Measurements from ENCODE around the gene RABGEF1.
"Not testable (repeated sequence)": the region's sequence is repeated elsewhere in the genome, so short reads cannot be mapped to it uniquely, and the experiment has no call there.

RABGEF1 gene

DNA sequence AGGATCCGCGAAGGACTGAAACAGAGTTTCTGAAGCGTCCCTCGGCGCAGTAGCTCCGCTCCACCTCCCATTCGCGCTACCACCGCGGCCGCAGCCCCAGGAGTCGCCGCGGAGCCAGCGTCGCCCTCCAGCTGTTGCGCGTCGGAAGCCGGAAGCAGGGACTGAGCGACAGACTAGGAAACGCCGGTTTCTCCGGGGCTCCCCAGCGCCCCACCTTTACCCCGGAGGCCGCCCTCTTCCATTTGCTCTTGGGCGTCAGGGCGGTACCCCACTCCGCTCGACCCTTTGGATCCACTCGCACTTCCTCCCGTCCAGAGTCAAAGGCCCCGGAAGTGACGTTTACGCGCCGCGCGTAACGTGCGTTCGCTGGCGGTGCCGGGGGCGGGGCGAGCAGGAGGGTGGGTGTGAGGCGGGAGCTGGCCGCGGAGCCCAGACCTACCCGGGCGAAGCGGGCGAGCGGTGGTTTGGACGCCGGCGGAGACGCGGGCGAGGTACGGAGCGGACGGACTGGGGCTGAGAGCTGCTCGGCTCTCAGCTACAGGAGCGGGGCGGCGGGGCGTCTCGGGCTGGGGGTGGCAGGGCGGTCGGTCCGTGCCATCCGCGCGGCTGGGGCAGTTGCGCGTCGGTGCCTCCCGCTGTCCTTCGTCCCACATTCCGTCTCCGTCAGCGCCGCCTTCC is at the start of gene RABGEF1:
RABGEF1 (plus strand) TSS at position 432 of the 678 bp plus-strand sequence. CDS start 31,167 bp downstream, outside the sequence.
- peak; percentile 98 for DNase-seq

- DNase-seq = no peak
Measured at GRCh38 chr7:66693331-66693730, 47.2 kb upstream of the RABGEF1 start.

GRCh38 chr7:66694286-66694685 is 46.2 kb upstream of the RABGEF1 start:
- no peak for DNase-seq

DNA sequence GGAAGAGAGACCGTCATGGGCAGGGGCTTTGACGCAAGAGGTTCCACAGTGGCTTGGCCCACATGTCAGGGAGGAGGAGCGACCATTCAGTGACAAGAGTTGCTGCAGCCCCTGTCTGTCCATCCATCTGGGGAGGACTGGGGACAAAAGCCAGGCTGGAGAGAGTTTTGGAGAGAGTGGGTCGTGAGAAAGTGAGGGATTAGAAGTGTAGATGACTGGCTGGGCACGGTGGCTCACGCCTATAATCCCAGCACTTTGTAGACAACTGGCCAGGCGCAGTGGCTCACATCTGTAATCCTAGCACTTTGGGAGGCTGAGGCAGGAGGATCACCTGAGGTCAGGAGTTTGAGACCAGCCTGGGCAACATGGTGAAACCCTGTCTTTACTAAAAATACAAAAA is 45.1 kb upstream of the RABGEF1 start:
- not testable (repeated sequence) for DNase-seq

DNA sequence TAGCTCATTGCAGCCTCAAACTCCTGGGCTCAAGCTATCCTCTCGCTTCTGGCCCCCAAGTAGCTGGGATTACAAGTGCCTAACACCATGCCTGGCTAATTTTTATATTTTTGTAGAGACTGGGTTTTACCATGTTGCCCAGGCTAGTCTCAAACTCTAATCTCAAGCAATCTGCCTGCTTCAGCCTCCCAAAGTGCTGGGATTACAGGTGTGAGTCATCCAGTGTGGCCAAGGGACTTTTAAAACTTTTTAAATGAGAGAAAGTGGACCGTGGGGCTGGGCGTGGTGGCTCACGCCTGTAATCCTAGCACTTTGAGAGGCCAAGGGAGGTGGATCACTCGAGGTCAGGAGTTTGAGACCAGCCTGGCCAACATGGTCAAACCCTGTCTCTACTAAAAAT is 44.4 kb upstream of the RABGEF1 start:
- not testable (repeated sequence) for DNase-seq

- no peak for DNase-seq
Measured at GRCh38 chr7:66696774-66697191, 43.8 kb upstream of the RABGEF1 start.

DNA sequence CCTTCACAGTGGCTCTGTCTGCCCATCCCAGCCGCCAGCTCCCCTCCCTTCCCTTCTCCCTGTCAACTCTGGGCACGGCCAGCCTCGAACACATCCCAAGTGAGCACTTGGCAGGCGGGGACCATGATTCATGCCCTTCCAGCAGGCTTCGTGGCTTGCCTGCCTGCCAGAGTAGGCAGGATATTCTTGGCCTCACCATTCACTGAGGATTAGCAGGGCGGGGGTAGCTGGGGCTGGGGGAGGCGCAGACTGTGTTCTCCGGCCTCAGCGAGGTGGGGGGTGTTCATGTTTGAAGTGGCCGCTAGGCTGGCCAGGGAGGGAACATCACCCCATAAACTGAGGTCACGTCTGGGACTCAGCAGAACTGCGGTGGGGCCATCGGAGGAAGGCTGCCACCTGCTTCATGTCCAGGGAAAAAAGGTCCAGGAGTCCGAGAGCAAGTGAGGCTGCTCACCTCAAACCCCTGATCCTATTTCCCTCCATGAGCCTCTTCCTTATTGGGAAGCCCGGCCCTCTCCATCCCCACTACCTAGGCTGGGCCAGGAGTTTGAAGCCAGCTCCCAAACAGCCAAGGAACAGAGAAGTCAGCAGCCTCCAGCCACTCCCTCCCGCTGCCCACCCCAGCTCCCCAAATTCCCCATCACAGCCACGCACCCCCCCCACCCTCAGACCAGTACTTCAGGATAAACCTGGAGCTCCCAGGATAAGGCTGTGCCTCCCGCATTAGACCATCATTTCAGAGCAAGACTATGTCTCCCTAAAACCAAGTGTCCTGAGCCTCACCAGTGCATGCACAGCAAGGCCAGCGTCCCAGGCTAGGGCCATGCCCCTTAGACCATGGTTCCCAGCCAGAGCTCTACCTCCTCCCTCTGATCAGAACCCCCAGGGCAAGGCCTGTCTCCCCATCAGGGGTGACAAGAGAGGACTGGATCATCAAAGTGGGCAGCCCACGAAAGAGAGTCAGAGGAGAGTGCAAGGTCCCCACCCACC is 42.8 kb upstream of the RABGEF1 start:
- DNase-seq = peak; percentile 58

DNA sequence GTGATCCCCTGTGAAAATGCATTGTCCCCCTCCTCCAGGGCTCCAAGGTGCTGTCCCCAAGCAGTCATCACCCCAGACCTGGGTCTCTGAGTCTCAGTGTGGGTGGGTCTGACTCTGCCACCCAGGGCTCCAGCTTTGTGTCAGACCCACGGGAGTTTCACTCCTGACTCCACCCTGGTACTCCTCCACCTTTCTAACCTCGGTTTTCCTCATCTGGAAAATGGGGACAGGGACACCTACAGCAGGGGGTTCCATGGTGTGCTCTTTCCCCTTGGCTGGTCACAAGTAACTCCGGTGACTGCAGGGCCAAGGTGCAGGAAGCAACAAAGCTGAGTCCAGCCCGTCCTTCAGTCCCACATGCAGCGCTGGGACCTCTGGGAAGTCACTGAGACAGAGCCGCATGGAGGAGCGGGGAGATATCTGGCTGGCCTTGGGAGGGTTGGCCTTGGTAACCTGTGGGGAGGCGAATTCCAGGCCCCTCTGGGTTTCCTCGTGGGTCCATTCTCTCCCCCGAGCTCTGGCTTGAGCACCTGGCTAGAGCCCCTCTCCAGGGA is 41.8 kb upstream of the RABGEF1 start:
- DNase-seq = no peak

DNA sequence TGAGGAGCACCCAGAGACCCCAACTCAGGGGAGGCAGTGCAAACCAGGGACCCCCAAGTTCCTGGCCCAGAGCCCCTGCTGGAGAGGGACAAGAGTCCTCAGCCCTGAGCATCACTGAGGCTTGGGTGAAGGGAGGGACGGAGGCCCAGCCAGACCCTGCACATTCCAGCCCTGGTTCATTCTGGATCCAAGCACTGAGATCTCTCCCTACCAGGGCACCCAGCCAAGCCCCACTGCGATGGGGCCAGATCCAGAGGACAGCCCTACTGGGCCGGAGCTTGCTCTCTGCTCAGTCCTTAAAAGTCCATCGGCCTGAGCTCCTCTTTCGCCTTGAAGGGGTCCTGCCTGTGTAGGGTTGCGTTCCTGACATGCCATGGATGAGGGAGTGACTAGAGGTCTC is 40.5 kb upstream of the RABGEF1 start:
- no peak for DNase-seq

DNA sequence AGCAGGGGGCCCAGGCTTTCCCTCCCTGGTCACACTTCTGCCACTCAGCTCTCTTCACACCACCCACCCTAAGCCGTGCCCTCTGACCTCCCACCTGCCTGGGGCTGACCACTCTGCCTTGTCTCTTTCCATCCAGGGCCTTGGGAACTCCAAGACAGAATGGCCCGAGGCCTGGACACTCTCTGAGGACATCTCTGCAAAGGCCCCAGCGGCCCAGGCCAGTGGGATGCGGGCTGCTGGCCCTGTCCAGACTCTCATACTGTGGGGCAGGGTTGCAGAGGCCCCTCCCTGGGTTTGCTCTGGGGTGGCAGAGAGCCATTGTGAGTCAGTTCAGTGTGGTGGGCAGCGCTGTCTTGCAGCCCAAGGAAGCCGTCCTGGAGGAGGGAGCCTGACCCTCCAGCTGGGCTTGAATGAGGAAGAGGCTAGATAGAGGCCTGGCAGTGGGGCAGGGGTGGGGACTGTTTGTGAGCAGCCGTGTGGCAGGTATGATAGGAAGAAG is 39.9 kb upstream of the RABGEF1 start:
- no peak for DNase-seq

- DNase-seq = no peak
Measured at GRCh38 chr7:66707825-66708224, 32.7 kb upstream of the RABGEF1 start.

- not testable (repeated sequence) for DNase-seq
Measured at GRCh38 chr7:66710752-66711151, 29.8 kb upstream of the RABGEF1 start.

DNA sequence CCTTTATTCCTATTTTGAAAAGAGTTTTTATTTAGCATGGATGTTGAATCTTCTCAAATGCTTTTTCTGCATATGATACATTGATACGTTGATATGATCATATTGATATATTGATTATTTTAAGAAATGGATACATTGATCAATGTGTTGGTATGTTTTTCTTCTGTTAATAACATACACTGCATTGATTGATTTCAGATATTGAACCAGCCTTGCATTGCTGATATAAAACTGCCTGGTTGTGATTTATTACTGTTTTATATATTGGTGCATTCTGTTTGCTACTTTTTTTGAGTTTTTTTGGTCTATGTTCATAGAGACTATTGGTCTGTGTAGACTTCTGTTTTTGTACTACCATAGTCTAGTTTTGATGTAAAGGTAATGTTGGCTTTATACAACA is 26.8 kb upstream of the RABGEF1 start:
- DNase-seq = no peak

DNA sequence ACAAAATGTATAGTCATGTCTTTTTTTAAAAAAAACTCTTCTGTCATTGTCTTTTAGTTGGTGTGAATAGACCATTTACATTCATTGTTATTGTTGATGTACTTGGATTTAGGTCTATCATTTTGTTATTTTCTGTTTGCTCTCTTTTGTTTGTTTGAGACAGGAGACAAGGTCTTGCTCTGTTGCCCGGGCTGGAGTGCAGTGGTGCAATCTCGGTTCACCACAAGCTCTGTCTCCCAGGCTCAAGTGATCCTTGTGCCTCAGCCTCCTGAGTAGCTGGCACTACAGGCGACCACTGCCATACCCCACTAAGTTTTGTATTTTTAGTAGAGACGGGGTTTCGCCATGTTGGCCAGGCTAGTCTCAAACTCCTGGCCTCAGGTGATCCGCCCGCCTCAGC is 23.9 kb upstream of the RABGEF1 start:
- DNase-seq = not testable (repeated sequence)

GRCh38 chr7:66720561-66720960 is 20.0 kb upstream of the RABGEF1 start:
- DNase-seq = no peak

GRCh38 chr7:66725843-66726242 is 14.7 kb upstream of the RABGEF1 start:
- no peak for DNase-seq

GRCh38 chr7:66727058-66727457 is 13.5 kb upstream of the RABGEF1 start:
- DNase-seq = no peak

DNA sequence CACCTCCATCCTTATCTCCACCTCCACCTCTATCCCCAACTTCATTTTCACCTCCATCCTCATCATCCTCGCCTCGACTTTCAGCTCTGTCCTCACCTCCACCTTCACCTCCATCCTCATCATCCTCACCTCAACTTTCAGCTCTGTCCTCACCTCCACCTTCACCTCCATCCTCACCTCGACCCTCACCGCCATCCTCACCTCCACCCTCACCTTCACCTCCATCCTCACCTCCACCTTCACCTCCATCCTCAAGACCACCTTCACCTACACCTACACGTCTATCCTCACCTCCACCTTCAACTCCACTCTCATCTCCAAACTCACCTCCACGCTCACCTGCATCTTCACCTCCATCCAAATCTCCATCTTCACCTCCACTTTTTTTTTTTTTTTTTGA is 12.0 kb upstream of the RABGEF1 start:
- DNase-seq = no peak

DNA sequence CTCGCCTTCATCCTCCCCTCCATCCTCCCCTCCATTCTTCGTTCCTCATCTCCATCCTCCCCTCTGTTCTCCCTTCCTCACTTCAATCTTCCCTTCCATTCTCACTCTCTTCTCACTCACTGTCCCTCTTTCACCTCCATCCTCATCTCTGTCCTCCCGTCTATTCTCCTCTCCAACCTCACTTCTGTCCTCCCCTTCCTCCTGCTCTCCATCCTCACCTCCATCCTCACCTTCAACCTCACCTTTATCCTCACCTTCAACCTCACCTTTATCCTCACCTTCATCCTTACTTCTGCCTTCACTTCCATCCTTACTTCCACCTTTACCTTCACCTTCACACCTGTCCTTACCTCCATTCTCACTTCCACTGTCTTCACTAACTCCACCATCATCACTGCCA is 11.3 kb upstream of the RABGEF1 start:
- no peak for DNase-seq

- no peak for DNase-seq
Measured at GRCh38 chr7:66731986-66732385, 8.5 kb upstream of the RABGEF1 start.

GRCh38 chr7:66732439-66732838 is 8.1 kb upstream of the RABGEF1 start:
- DNase-seq = no peak

GRCh38 chr7:66734006-66734405 is 6.5 kb upstream of the RABGEF1 start:
- no peak for DNase-seq

- no peak for DNase-seq
Measured at GRCh38 chr7:66735154-66735553, 5.4 kb upstream of the RABGEF1 start.
